Measurements from ENCODE around the gene CPT1B. TPM values are rescaled to one million over a fixed set of nuclear protein-coding genes. Genes with fewer than 3 reads are reported as not detected.
A peak's percentile ranks its signal among the peaks of the same experiment; 100 is the strongest.

Gene CPT1B
- polyA plus RNA-seq, 1 donor from 2014 or later: 72.4 TPM

GRCh38 chr22:50564289-50564688, 13.9 kb downstream of the CPT1B start:
- peak overlapping the region; percentile 70 for H3K4me3 ChIP-seq (ENCODE audit: low read length)
- H2AFZ ChIP-seq (ENCODE audit: low read depth, low read length): no peak overlapping the region
- no peak overlapping the region for H3K27ac ChIP-seq (ENCODE audit: low read length)
- H4K20me1 ChIP-seq (ENCODE audit: insufficient read depth): no peaks in the 10 kb centered on the region
- H3K79me2 ChIP-seq (replicated peaks; ENCODE audit: insufficient read depth, low read length): no peaks in the 10 kb centered on the region
- H3K4me2 ChIP-seq (ENCODE audit: low read length): no peak overlapping the region
- H3F3A ChIP-seq (ENCODE audit: insufficient read depth, low read length, poor library complexity, severe bottlenecking): no peaks in the 10 kb centered on the region
- H3K9me2 ChIP-seq (ENCODE audit: insufficient read depth, low read length): no peaks in the 10 kb centered on the region
- H3K27me3 ChIP-seq (ENCODE audit: insufficient read depth, low read depth, low read length): no peaks in the 10 kb centered on the region
- peaks cover 4% of the 10 kb centered on the region for H3K36me3 ChIP-seq (ENCODE audit: insufficient read depth, low read length)
- no peaks in the 10 kb centered on the region for H3K9me3 ChIP-seq (ENCODE audit: low read length)
- TF ChIP-seq TAF1 (IDR thresholded peaks at IDR 0.05; ENCODE audit: low read depth) (no peak), RAD21 (conservative IDR thresholded peaks at IDR 0.05) (no peak), EP300 (conservative IDR thresholded peaks at IDR 0.05; ENCODE audit: poor library complexity, severe bottlenecking) (no peak), MXI1 (conservative IDR thresholded peaks at IDR 0.05; ENCODE audit: poor library complexity, severe bottlenecking) (no peak), POLR2AphosphoS5 (IDR thresholded peaks at IDR 0.05) (no peak), SMC3 (conservative IDR thresholded peaks at IDR 0.05; ENCODE audit: poor library complexity) (no peak), EZH2 (IDR thresholded peaks at IDR 0.05; ENCODE audit: borderline replicate concordance, insufficient read depth, low read length, poor library complexity, severe bottlenecking) (no peak)
- TF ChIP-seq, protein P1, sequence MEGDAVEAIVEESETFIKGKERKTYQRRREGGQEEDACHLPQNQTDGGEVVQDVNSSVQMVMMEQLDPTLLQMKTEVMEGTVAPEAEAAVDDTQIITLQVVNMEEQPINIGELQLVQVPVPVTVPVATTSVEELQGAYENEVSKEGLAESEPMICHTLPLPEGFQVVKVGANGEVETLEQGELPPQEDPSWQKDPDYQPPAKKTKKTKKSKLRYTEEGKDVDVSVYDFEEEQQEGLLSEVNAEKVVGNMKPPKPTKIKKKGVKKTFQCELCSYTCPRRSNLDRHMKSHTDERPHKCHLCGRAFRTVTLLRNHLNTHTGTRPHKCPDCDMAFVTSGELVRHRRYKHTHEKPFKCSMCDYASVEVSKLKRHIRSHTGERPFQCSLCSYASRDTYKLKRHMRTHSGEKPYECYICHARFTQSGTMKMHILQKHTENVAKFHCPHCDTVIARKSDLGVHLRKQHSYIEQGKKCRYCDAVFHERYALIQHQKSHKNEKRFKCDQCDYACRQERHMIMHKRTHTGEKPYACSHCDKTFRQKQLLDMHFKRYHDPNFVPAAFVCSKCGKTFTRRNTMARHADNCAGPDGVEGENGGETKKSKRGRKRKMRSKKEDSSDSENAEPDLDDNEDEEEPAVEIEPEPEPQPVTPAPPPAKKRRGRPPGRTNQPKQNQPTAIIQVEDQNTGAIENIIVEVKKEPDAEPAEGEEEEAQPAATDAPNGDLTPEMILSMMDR (IDR thresholded peaks at IDR 0.05; ENCODE audit: poor library complexity, severe bottlenecking): no peak
- TF ChIP-seq, protein P2, sequence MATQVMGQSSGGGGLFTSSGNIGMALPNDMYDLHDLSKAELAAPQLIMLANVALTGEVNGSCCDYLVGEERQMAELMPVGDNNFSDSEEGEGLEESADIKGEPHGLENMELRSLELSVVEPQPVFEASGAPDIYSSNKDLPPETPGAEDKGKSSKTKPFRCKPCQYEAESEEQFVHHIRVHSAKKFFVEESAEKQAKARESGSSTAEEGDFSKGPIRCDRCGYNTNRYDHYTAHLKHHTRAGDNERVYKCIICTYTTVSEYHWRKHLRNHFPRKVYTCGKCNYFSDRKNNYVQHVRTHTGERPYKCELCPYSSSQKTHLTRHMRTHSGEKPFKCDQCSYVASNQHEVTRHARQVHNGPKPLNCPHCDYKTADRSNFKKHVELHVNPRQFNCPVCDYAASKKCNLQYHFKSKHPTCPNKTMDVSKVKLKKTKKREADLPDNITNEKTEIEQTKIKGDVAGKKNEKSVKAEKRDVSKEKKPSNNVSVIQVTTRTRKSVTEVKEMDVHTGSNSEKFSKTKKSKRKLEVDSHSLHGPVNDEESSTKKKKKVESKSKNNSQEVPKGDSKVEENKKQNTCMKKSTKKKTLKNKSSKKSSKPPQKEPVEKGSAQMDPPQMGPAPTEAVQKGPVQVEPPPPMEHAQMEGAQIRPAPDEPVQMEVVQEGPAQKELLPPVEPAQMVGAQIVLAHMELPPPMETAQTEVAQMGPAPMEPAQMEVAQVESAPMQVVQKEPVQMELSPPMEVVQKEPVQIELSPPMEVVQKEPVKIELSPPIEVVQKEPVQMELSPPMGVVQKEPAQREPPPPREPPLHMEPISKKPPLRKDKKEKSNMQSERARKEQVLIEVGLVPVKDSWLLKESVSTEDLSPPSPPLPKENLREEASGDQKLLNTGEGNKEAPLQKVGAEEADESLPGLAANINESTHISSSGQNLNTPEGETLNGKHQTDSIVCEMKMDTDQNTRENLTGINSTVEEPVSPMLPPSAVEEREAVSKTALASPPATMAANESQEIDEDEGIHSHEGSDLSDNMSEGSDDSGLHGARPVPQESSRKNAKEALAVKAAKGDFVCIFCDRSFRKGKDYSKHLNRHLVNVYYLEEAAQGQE (IDR thresholded peaks at IDR 0.05; ENCODE audit: borderline replicate concordance): no peak
- no peak overlapping the region for H3K9ac ChIP-seq (ENCODE audit: low read length)

GRCh38 chr22:50563413-50564160, 14.6 kb downstream of the CPT1B start:
- Histone ChIP-seq H3K4me3 (ENCODE audit: low read length) (peak overlapping the region; percentile 70), H2AFZ (ENCODE audit: low read depth, low read length) (peak overlapping the region; percentile 8), H3F3A (ENCODE audit: insufficient read depth, low read length, poor library complexity, severe bottlenecking) (no peaks in the 10 kb centered on the region), H3K36me3 (ENCODE audit: insufficient read depth, low read length) (peaks cover 4% of the 10 kb centered on the region), H3K9me2 (ENCODE audit: insufficient read depth, low read length) (no peaks in the 10 kb centered on the region), H4K20me1 (ENCODE audit: insufficient read depth) (no peaks in the 10 kb centered on the region), H3K27ac (ENCODE audit: low read length) (peak overlapping the region; percentile 74), H3K4me2 (ENCODE audit: low read length) (peak overlapping the region; percentile 72), H3K27me3 (ENCODE audit: insufficient read depth, low read depth, low read length) (no peaks in the 10 kb centered on the region), H3K9ac (ENCODE audit: low read length) (peak overlapping the region; percentile 74), H3K79me2 (replicated peaks; ENCODE audit: insufficient read depth, low read length) (no peaks in the 10 kb centered on the region), H3K9me3 (ENCODE audit: low read length) (no peaks in the 10 kb centered on the region)
- no peak for TF ChIP-seq RAD21 (conservative IDR thresholded peaks at IDR 0.05)
- TF ChIP-seq EZH2 (IDR thresholded peaks at IDR 0.05; ENCODE audit: borderline replicate concordance, insufficient read depth, low read length, poor library complexity, severe bottlenecking): no peak
- TF ChIP-seq, protein P2 (IDR thresholded peaks at IDR 0.05; ENCODE audit: borderline replicate concordance): no peak
- no peak for TF ChIP-seq MXI1 (conservative IDR thresholded peaks at IDR 0.05; ENCODE audit: poor library complexity, severe bottlenecking)
- TF ChIP-seq SMC3 (conservative IDR thresholded peaks at IDR 0.05; ENCODE audit: poor library complexity): no peak
- no peak for TF ChIP-seq TAF1 (IDR thresholded peaks at IDR 0.05; ENCODE audit: low read depth)
- TF ChIP-seq, protein P1 (IDR thresholded peaks at IDR 0.05; ENCODE audit: poor library complexity, severe bottlenecking): no peak
- TF ChIP-seq POLR2AphosphoS5 (IDR thresholded peaks at IDR 0.05): no peak
- TF ChIP-seq EP300 (conservative IDR thresholded peaks at IDR 0.05; ENCODE audit: poor library complexity, severe bottlenecking): no peak

All from neural cell (in vitro differentiated cells).